ENCODE results near the gene PDE1C.

The PDE1C gene

GRCh38 chr7:31997423-31997822, 72.8 kb downstream of the PDE1C start:
- DNase-seq (ENCODE audit: extremely low read depth in 1 of 2, low read depth in 1 of 2): no peak

GRCh38 chr7:31995134-31995533, 75.1 kb downstream of the PDE1C start:
- DNase-seq (ENCODE audit: extremely low read depth in 1 of 2, low read depth in 1 of 2): no peak

GRCh38 chr7:31991846-31992245, 78.4 kb downstream of the PDE1C start:
- no peak for DNase-seq (ENCODE audit: extremely low read depth in 1 of 2, low read depth in 1 of 2)

- DNase-seq (ENCODE audit: extremely low read depth in 1 of 2, low read depth in 1 of 2): no peak
Observed at GRCh38 chr7:31991406-31991805, 78.8 kb downstream of the PDE1C start.

GRCh38 chr7:31986878-31987518, 83.2 kb downstream of the PDE1C start:
- DNase-seq (ENCODE audit: extremely low read depth in 1 of 2, low read depth in 1 of 2): no peak

- DNase-seq (ENCODE audit: extremely low read depth in 1 of 2, low read depth in 1 of 2): no peak
Observed at GRCh38 chr7:31982962-31983361, 87.2 kb downstream of the PDE1C start.

- DNase-seq (ENCODE audit: extremely low read depth in 1 of 2, low read depth in 1 of 2): no peak
Observed at GRCh38 chr7:31981874-31982390, 88.3 kb downstream of the PDE1C start.

GRCh38 chr7:31979690-31980330, 90.4 kb downstream of the PDE1C start:
- DNase-seq (ENCODE audit: extremely low read depth in 1 of 2, low read depth in 1 of 2): no peak

GRCh38 chr7:31975546-31975945, 94.7 kb downstream of the PDE1C start:
- DNase-seq (ENCODE audit: extremely low read depth in 1 of 2, low read depth in 1 of 2): no peak

GRCh38 chr7:31974351-31974750, 95.9 kb downstream of the PDE1C start:
- no peak for DNase-seq (ENCODE audit: extremely low read depth in 1 of 2, low read depth in 1 of 2)

GRCh38 chr7:31971049-31971667, 99.0 kb downstream of the PDE1C start:
- DNase-seq (ENCODE audit: extremely low read depth in 1 of 2, low read depth in 1 of 2): no peak

- DNase-seq (ENCODE audit: extremely low read depth in 1 of 2, low read depth in 1 of 2): no peak
Observed at GRCh38 chr7:31970501-31970900, 99.7 kb downstream of the PDE1C start.

GRCh38 chr7:31963569-31964175, 106.5 kb downstream of the PDE1C start:
- DNase-seq (ENCODE audit: extremely low read depth in 1 of 2, low read depth in 1 of 2): no peak

- DNase-seq (ENCODE audit: extremely low read depth in 1 of 2, low read depth in 1 of 2): no peak
Observed at GRCh38 chr7:31962246-31962645, 108.0 kb downstream of the PDE1C start.

GRCh38 chr7:31958226-31958625, 112.0 kb downstream of the PDE1C start:
- DNase-seq (ENCODE audit: extremely low read depth in 1 of 2, low read depth in 1 of 2): no peak

- no peak for DNase-seq (ENCODE audit: extremely low read depth in 1 of 2, low read depth in 1 of 2)
Observed at GRCh38 chr7:31957756-31958155, 112.5 kb downstream of the PDE1C start.

- DNase-seq (ENCODE audit: extremely low read depth in 1 of 2, low read depth in 1 of 2): no peak
Observed at GRCh38 chr7:31957090-31957720, 113.0 kb downstream of the PDE1C start.

GRCh38 chr7:31955641-31956040, 114.6 kb downstream of the PDE1C start:
- no peak for DNase-seq (ENCODE audit: extremely low read depth in 1 of 2, low read depth in 1 of 2)

- DNase-seq (ENCODE audit: extremely low read depth in 1 of 2, low read depth in 1 of 2): no peak
Observed at GRCh38 chr7:31955021-31955420, 115.2 kb downstream of the PDE1C start.

GRCh38 chr7:31954500-31954899, 115.7 kb downstream of the PDE1C start:
- no peak for DNase-seq (ENCODE audit: extremely low read depth in 1 of 2, low read depth in 1 of 2)

- DNase-seq (ENCODE audit: extremely low read depth in 1 of 2, low read depth in 1 of 2): no peak
Observed at GRCh38 chr7:31953432-31953831, 116.8 kb downstream of the PDE1C start.
